ENCODE results near the gene ADIPOR2.

The ADIPOR2 gene

GRCh38 chr12:1769809-1770494, 79.1 kb downstream of the ADIPOR2 start:
- DNase-seq: no peak
- intact Hi-C loops (cut with DNase I; ENCODE audit: low total_unique reads): no loop called here
- H3K36me3 ChIP-seq: peaks cover 0 to 14% (median 0%) of the 10 kb centered on the region in 3 donors
- peaks cover 0 to 7% (median 2%) of the 10 kb centered on the region in 4 donors for H3K4me1 ChIP-seq
- no peak overlapping the region for H3K27ac ChIP-seq
- no peaks in the 10 kb centered on the region for H3K27me3 ChIP-seq
- H3K4me3 ChIP-seq: no peak overlapping the region
- no peaks in the 10 kb centered on the region for H3K9me3 ChIP-seq
- TF ChIP-seq, protein P1, sequence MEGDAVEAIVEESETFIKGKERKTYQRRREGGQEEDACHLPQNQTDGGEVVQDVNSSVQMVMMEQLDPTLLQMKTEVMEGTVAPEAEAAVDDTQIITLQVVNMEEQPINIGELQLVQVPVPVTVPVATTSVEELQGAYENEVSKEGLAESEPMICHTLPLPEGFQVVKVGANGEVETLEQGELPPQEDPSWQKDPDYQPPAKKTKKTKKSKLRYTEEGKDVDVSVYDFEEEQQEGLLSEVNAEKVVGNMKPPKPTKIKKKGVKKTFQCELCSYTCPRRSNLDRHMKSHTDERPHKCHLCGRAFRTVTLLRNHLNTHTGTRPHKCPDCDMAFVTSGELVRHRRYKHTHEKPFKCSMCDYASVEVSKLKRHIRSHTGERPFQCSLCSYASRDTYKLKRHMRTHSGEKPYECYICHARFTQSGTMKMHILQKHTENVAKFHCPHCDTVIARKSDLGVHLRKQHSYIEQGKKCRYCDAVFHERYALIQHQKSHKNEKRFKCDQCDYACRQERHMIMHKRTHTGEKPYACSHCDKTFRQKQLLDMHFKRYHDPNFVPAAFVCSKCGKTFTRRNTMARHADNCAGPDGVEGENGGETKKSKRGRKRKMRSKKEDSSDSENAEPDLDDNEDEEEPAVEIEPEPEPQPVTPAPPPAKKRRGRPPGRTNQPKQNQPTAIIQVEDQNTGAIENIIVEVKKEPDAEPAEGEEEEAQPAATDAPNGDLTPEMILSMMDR (IDR thresholded peaks at IDR 0.05): no peak

- no peak overlapping the region for H3K27ac ChIP-seq
- no peaks in the 10 kb centered on the region for H3K27me3 ChIP-seq
- H3K36me3 ChIP-seq: peaks cover 0 to 14% (median 0%) of the 10 kb centered on the region in 3 donors
- TF ChIP-seq, protein P1 (IDR thresholded peaks at IDR 0.05): no peak
- no peaks in the 10 kb centered on the region for H3K9me3 ChIP-seq
- intact Hi-C loops (cut with DNase I; ENCODE audit: low total_unique reads): no loop called here
- H3K4me3 ChIP-seq: no peak overlapping the region
- H3K4me1 ChIP-seq: peaks cover 0 to 10% (median 2%) of the 10 kb centered on the region in 4 donors
- DNase-seq: no peak
Observed at GRCh38 chr12:1773937-1774655, 83.2 kb downstream of the ADIPOR2 start.

DNA sequence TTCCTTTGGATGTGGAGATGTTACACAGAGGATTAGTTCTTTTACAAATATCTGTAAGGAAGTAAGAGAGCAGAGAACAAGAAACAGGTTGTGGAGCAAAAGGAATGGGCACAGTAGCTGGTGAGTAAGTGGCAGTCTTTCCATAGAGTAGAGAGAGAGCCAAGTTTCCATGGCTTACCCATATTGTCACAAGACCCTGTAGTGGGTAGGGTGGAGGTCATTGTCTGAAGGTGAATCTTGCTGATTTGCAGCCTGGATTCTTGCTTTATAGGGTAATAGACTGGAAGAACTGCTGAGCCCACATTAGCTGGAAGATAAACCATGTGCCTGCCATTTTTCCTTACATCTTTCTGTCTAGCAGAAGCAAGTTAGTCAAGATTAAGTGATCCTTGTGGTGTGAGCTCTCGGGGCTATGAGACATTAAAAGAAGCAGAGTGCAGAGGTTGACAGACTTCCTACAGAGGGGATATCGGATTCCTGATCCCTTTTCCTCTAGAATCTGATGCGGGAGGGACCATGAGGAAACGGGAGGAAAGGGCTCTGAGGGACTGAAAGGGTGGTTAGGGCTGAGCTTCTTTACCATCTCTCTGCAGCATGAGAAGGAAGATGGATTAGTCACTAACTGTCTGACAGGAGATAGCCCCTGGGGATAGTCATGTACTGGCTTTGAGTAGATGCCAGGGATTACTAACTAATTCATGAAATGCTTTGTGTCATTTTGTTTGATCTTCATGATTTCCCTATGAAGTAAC, 85.5 kb downstream of the ADIPOR2 start:
- peaks cover 3 to 25% (median 10%) of the 10 kb centered on the region in 4 donors for H3K4me1 ChIP-seq

DNA sequence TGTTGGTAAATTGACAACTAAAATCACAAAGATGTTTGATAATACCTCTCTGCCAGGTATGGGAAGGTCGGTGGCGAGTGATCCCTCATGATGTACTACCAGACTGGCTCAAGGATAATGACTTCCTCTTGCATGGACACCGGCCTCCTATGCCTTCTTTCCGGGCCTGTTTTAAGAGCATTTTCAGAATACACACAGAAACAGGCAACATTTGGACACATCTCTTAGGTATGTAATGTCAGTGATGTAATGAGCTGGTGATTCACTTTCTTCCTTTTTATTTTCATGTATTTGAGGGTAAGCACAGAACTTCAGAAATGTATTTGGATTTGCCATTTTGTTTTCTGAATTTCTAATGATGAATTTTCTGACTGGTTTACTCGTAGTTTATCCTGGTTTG, 86.9 kb downstream of the ADIPOR2 start:
- intact Hi-C loops (cut with DNase I; ENCODE audit: low total_unique reads): no loop called here
- Histone ChIP-seq H3K4me1 (peaks cover 3 to 25% (median 10%) of the 10 kb centered on the region in 4 donors), H3K27me3 (no peaks in the 10 kb centered on the region), H3K9me3 (no peaks in the 10 kb centered on the region), H3K27ac (no peak overlapping the region), H3K36me3 (peaks cover 0 to 8% (median 0%) of the 10 kb centered on the region in 3 donors), H3K4me3 (no peak overlapping the region)
- TF ChIP-seq, protein P1 (IDR thresholded peaks at IDR 0.05): no peak
- DNase-seq: no peak

More for the DNA sequence above, 85.5 kb downstream of the ADIPOR2 start:
- TF ChIP-seq, protein P1 (IDR thresholded peaks at IDR 0.05): no peak
- H3K4me3 ChIP-seq: no peak overlapping the region
- no peaks in the 10 kb centered on the region for H3K9me3 ChIP-seq
- no peak for DNase-seq
- no peak overlapping the region for H3K27ac ChIP-seq
- intact Hi-C loops (cut with DNase I; ENCODE audit: low total_unique reads): no loop called here
- no peaks in the 10 kb centered on the region for H3K27me3 ChIP-seq
- peaks cover 0 to 9% (median 0%) of the 10 kb centered on the region in 3 donors for H3K36me3 ChIP-seq

DNA sequence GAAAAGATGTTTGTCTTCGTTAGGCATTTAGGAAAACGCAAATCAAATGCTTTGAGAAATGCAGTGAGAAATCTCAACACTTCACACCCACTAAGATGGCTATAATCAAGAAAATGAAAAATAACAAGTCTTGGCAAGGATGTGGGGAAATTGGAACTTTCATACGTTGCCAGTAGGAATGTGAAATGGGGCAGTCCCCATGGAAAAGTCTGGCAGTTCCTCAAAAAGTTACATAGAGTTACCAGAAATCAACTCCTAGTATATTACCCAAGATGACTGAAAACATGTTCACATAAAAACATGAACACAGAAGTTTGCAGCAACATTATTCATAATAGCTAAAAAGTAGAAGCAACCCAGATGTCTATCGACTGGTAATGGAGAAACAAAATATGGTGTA, 88.0 kb downstream of the ADIPOR2 start:
- TF ChIP-seq, protein P1 (IDR thresholded peaks at IDR 0.05): no peak
- no peak for DNase-seq
- Histone ChIP-seq H3K27ac (no peak overlapping the region), H3K4me3 (no peak overlapping the region), H3K36me3 (peaks cover 0 to 9% (median 3%) of the 10 kb centered on the region in 3 donors), H3K9me3 (no peaks in the 10 kb centered on the region), H3K27me3 (no peaks in the 10 kb centered on the region), H3K4me1 (peaks cover 3 to 25% (median 10%) of the 10 kb centered on the region in 4 donors)
- intact Hi-C loops (cut with DNase I; ENCODE audit: low total_unique reads): no loop called here
